Measurements from ENCODE around the gene NUDT14.

Gene NUDT14

DNA sequence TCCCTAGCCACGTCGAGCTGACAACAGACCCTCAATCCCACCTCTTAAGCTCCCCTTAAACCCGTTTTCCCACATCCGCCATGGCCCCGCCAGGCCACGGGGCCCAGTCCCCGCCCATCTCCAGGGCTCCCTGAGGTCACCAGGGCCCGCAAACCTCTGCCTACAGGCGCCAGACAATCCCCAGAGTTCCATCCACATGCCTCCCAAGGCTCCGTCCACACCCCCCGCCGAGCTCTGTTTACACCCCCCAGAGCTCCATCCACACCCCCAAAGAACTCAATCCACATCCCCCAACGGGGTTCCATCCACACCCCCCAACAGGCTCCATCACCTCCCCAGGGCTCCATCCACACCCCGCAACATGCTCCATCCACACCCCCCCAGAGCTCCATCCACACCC is 21.8 kb downstream of the NUDT14 start:
- ATAC-seq: no peak
- DNase-seq: no peak

DNA sequence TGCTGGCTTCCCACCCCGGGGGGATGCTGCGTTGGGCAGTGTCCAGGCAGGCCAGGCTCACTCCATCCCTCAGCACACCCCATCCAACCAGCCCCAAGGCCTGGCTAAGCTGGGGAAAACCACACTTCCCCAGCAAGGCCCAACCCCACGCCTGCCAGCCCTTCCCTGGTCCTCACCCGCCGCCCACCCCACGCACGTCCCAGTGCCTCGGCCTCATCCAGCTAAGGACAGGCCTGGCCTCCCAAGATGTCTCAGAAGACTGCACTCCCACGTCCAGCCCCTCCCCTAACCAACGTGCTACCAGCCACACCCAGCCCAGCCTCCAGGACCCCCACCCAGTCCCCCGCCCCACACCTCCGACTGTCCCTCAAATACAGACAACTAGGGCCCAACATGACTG is 22.3 kb downstream of the NUDT14 start:
- ATAC-seq (no peak), DNase-seq (no peak)

- DNase-seq: no peak
- ATAC-seq: no peak
Measured at GRCh38 chr14:105157872-105158271, 23.2 kb downstream of the NUDT14 start.

GRCh38 chr14:105156414-105157375 is 24.4 kb downstream of the NUDT14 start:
- no peak for ATAC-seq
- DNase-seq: no peak

- no peak for ATAC-seq
- no peak for DNase-seq
Measured at GRCh38 chr14:105155681-105156413, 25.3 kb downstream of the NUDT14 start.

- DNase-seq (no peak), ATAC-seq (no peak)
Measured at GRCh38 chr14:105155071-105155651, 26.0 kb downstream of the NUDT14 start.

- no peak for ATAC-seq
- no peak for DNase-seq
Measured at GRCh38 chr14:105154476-105154871, 26.6 kb downstream of the NUDT14 start.

DNA sequence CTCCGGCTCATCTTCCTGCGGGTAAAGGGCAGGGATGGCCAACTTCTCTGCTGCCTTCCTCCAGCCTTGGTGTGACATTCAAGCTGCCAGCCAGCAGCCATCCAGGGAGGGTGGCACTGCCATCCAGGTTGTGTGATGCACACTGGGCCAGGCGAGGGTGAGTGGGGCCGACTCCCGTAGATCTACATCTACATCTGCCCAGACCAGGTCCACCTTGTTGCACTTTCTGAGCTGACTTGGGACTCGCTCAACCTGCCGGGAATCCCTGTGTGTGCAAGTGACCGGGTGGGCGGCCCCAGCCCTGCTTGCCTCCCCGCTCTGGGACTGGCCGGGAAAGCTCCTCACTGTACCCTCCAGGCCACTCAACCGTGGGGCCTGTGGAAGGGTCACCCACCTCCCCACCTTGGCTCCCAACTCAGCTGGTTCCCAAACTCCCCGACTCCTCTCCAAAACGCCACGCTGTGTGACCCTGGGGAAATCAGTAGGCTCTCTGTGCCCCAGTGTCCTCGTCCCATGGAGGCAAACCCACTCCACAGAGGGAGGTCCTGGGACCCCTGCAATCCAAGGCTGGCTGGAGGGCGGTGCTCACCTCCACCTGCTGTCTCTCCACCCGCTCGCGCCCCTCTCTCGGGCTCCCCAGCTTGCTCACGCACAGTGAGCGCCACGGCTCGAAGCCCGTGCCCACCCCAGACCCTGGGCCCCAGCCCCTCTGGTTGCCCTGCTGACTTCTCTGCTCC is 27.2 kb downstream of the NUDT14 start:
- ATAC-seq (no peak), DNase-seq (no peak)

DNA sequence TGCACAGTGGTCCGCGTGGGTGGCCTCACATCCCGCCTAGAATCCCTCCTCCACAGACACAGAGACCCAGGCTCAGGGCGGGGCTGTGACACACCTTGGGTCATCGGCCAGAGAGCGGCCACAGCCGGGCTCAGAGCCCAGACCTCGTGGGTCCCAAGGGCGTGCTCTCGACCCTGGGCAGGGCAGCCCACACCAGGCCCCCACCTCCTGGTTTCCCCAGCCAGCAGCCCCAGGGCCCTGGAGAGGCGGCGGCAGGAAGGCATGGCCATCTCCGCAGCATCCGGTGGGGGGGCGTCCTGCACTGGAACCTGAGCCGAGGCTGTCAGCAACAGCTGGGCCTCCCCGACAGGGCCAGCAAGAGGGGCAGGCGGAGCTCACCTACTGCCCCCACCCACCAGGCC is 27.8 kb downstream of the NUDT14 start:
- no peak for ATAC-seq
- DNase-seq: no peak

DNA sequence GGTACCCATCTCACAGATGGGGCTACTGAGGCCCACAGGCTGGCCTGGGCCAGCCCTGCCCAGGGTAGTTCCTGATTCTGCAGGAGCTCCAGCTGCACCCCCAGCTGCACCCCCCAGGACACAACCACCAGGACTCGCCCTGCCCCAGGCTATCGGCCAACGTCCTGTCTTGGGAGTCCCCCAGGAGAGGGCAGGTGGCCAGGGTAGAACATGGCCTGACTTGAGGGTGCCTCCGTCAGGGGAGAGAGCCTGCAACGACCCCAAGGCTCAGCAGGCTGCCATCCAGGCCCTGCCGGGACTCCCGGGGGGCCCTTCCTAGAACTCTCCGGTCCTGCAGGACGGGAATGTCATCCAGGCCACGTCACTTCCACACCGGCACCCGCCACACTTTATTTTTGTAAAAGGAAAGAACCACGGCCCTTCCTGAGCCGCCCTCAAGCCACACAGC is 28.3 kb downstream of the NUDT14 start:
- DNase-seq: no peak
- ATAC-seq: no peak

- DNase-seq (no peak), ATAC-seq (no peak)
Measured at GRCh38 chr14:105151838-105152793, 29.0 kb downstream of the NUDT14 start.

- no peak for DNase-seq
- no peak for ATAC-seq
Measured at GRCh38 chr14:105151084-105151837, 29.9 kb downstream of the NUDT14 start.

- DNase-seq (no peak), ATAC-seq (no peak)
Measured at GRCh38 chr14:105150368-105151083, 30.6 kb downstream of the NUDT14 start.

- DNase-seq (no peak), ATAC-seq (no peak)
Measured at GRCh38 chr14:105150026-105150367, 31.1 kb downstream of the NUDT14 start.

DNA sequence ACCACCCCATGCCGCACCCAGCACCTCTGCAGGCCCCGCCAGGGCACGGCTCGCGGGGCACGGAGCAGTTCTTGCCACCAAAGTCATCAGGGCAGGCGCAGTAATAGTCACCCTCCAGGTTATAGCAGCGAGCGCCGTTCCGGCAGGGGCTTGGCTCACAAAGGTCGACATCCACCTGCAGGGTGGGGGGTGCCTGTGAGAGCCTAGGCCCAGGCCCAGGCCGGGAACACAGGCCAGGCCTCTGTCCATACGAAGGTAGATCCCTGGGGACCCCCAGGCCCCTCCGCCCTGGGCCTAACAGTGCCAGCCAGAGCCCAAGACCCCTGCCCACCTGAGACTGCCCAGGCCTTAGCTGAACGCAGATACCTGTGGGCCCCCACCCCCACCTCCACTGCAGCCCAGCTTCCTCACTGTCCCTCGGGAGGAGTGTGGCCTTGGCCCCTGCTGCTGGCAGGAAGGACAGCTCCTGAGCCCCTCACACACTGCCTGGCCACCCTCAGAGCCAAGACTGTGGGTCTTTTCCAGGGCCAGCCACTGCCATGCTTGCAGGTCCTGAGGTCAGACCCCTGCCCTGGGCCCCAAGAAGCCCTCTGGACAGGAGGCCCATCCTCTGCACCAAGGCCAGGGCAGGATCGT is 31.8 kb downstream of the NUDT14 start:
- DNase-seq: no peak
- no peak for ATAC-seq

DNA sequence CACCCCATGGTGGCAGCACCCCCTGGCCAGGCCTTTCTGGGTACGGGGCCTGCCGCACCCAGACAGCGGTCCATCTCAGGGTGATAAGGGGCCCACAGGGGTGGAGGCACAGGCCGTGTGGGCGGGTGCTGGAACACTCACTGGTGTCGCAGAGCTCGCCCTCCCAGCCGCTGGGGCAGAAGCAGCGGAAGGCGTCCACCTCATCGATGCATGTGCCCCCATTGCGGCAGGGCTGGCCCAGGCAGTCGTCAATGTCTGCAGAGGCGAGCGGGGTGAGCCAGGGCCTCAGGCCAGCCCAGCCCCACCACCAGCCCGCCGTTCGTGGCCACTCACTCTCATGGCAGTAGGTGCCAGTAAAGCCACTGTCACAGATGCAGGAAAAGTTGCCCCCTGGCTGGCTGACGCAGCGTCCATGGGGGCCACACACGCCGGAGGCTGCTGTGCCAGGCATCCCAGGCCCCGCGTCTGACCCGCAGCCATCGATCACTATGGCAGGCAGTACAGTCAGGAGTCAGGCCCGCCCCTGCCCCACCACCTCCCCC is 32.4 kb downstream of the NUDT14 start:
- ATAC-seq (no peak), DNase-seq (no peak)

GRCh38 chr14:105147671-105148603 is 33.2 kb downstream of the NUDT14 start:
- ATAC-seq: no peak
- DNase-seq: no peak
